Panc1 (cell line): Measurements from ENCODE around the gene CDK17.

Experiments used
- CTCF ChIP-seq: fragments of 450-650 bp; IDR thresholded peaks from 2 replicates; pipeline ENCODE4 v1.5.1; 2017; ENCODE audit warnings: mild to moderate bottlenecking
- POLR2AphosphoS5 ChIP-seq: IDR thresholded peaks from 2 replicates; pipeline ENCODE4 v1.6.1; 2012; ENCODE audit warnings: mild to moderate bottlenecking, low read depth, low read length, moderate library complexity
- SIN3A ChIP-seq: IDR thresholded peaks from 2 replicates; pipeline ENCODE4 v1.6.1; 2012; ENCODE audit warnings: low read depth, mild to moderate bottlenecking, low read length, moderate library complexity, borderline replicate concordance; ENCODE audit not compliant: insufficient read depth

GRCh38 chr12:96244826-96245225, 155.4 kb downstream of the CDK17 start:
- TF ChIP-seq CTCF, result no peak
- TF ChIP-seq POLR2AphosphoS5, result no peak
- no peak for TF ChIP-seq SIN3A
